Activated T-helper 1 cell treated with anti-CD3 and anti-CD28 coated beads, Interleukin-12 subunit alpha, Interleukin-12 subunit beta, Interleukin-2, Interleukin-4 antibody, amounts not matched to agents 30 ng/mL and 10 ng/mL and 1 ng/mL, durations not matched to agents 14 hours and 24 hours and 36 hours (primary cell): ENCODE measurements around the gene NAT9. TPM values are rescaled to one million over a fixed set of nuclear protein-coding genes. Genes with fewer than 3 reads are reported as not detected.

Source experiments
- DNase-seq: peaks from one replicate; pipeline ENCODE4 v3.0.0; 2021; ENCODE audit warnings: low spot score
- H3K27ac Mint-ChIP-seq: one replicate; pipeline ENCODE4 v1.8.0; 2021; ENCODE audit warnings: mild to moderate bottlenecking, mixed read lengths
- H3K27me3 Mint-ChIP-seq: one replicate; pipeline ENCODE4 v1.8.0; 2022; ENCODE audit warnings: mild to moderate bottlenecking, moderate library complexity, mixed read lengths; ENCODE audit not compliant: insufficient read depth
- H3K36me3 Mint-ChIP-seq: one replicate; pipeline ENCODE4 v1.8.0; 2021; ENCODE audit warnings: low read depth, mixed read lengths
- H3K4me1 Mint-ChIP-seq: one replicate; pipeline ENCODE4 v1.8.0; 2021; ENCODE audit warnings: low read depth, mixed read lengths
- H3K4me3 Mint-ChIP-seq: one replicate; pipeline ENCODE4 v1.8.0; 2021; ENCODE audit warnings: mild to moderate bottlenecking, moderate library complexity, mixed read lengths
- H3K9me3 Mint-ChIP-seq: one replicate; pipeline ENCODE4 v1.8.0; 2021; ENCODE audit warnings: mixed read lengths
- intact Hi-C: fragments of 100-400 bp; cut with micrococcal nuclease; formaldehyde crosslinking; loops from one replicate; pipeline ENCODE4 v1.15.1; 2024
- total RNA-seq: library from RNA; stranded (reverse); gene quantifications from 2 replicates; pipeline ENCODE4 v1.2.3, GENCODE V29; 2022

Gene NAT9
- total RNA-seq, 1 donor from 2014 or later, result 69.0 TPM

- Mint-ChIP-seq H3K27me3 (peaks cover 4% of the 10 kb centered on the region), H3K27ac (peak overlapping the region; percentile 71), H3K4me3 (no peak overlapping the region), H3K4me1 (peaks cover 13% of the 10 kb centered on the region), H3K9me3 (no peaks in the 10 kb centered on the region), H3K36me3 (no peaks in the 10 kb centered on the region)
- intact Hi-C loops, result loop anchor here (2.0 to 10.0 kb wide), 3 partner anchors 44 to 256 kb away; no protein-coding TSS in a partner anchor
- DNase-seq, result peak; percentile 61
These were observed 45.4 kb downstream of the NAT9 start for GRCh38 chr17:74730491-74731346.

- H3K4me3 Mint-ChIP-seq, result no peak overlapping the region
- H3K27ac Mint-ChIP-seq, result no peak overlapping the region
- H3K36me3 Mint-ChIP-seq, result no peaks in the 10 kb centered on the region
- peaks cover 13% of the 10 kb centered on the region for H3K4me1 Mint-ChIP-seq
- no peaks in the 10 kb centered on the region for H3K9me3 Mint-ChIP-seq
- peaks cover 2% of the 10 kb centered on the region for H3K27me3 Mint-ChIP-seq
- intact Hi-C loops, result loop anchor here (2.0 to 10.0 kb wide), 3 partner anchors 43 to 255 kb away; no protein-coding TSS in a partner anchor
- DNase-seq, result no peak
These were observed 46.3 kb downstream of the NAT9 start for GRCh38 chr17:74729866-74730265.

GRCh38 chr17:74729368-74729767 lies 46.8 kb downstream of the NAT9 start:
- H3K9me3 Mint-ChIP-seq, result no peaks in the 10 kb centered on the region
- H3K27me3 Mint-ChIP-seq, result no peaks in the 10 kb centered on the region
- no peak overlapping the region for H3K27ac Mint-ChIP-seq
- no peaks in the 10 kb centered on the region for H3K36me3 Mint-ChIP-seq
- no peak for DNase-seq
- H3K4me3 Mint-ChIP-seq, result no peak overlapping the region
- H3K4me1 Mint-ChIP-seq, result peaks cover 13% of the 10 kb centered on the region
- intact Hi-C loops, result no loop called here

- no peaks in the 10 kb centered on the region for H3K27me3 Mint-ChIP-seq
- H3K36me3 Mint-ChIP-seq, result no peaks in the 10 kb centered on the region
- DNase-seq, result no peak
- peaks cover 18% of the 10 kb centered on the region for H3K4me1 Mint-ChIP-seq
- no peak overlapping the region for H3K4me3 Mint-ChIP-seq
- H3K9me3 Mint-ChIP-seq, result no peaks in the 10 kb centered on the region
- intact Hi-C loops, result no loop called here
- no peak overlapping the region for H3K27ac Mint-ChIP-seq
These were observed 47.5 kb downstream of the NAT9 start for GRCh38 chr17:74728702-74729075.

GRCh38 chr17:74728033-74728701 lies 48.0 kb downstream of the NAT9 start:
- H3K36me3 Mint-ChIP-seq, result no peaks in the 10 kb centered on the region
- H3K9me3 Mint-ChIP-seq, result no peaks in the 10 kb centered on the region
- H3K4me1 Mint-ChIP-seq, result peaks cover 18% of the 10 kb centered on the region
- H3K27me3 Mint-ChIP-seq, result no peaks in the 10 kb centered on the region
- intact Hi-C loops, result no loop called here
- no peak for DNase-seq
- no peak overlapping the region for H3K4me3 Mint-ChIP-seq
- no peak overlapping the region for H3K27ac Mint-ChIP-seq

GRCh38 chr17:74725111-74725510 lies 51.0 kb downstream of the NAT9 start:
- Mint-ChIP-seq H3K4me3 (no peak overlapping the region), H3K36me3 (no peaks in the 10 kb centered on the region), H3K27ac (no peak overlapping the region), H3K27me3 (peaks cover 13% of the 10 kb centered on the region), H3K4me1 (peaks cover 6% of the 10 kb centered on the region), H3K9me3 (no peaks in the 10 kb centered on the region)
- intact Hi-C loops, result no loop called here
- no peak for DNase-seq

GRCh38 chr17:74723891-74724290 lies 52.3 kb downstream of the NAT9 start:
- H3K36me3 Mint-ChIP-seq, result no peaks in the 10 kb centered on the region
- peaks cover 15% of the 10 kb centered on the region for H3K27me3 Mint-ChIP-seq

GRCh38 chr17:74722782-74723181 lies 53.4 kb downstream of the NAT9 start:
- Mint-ChIP-seq H3K4me3 (no peak overlapping the region), H3K4me1 (peaks cover 5% of the 10 kb centered on the region), H3K27ac (no peak overlapping the region), H3K27me3 (peaks cover 19% of the 10 kb centered on the region), H3K9me3 (no peaks in the 10 kb centered on the region), H3K36me3 (no peaks in the 10 kb centered on the region)
- intact Hi-C loops, result no loop called here
- DNase-seq, result no peak

More at GRCh38 chr17:74723891-74724290, 52.3 kb downstream of the NAT9 start:
- peaks cover 5% of the 10 kb centered on the region for H3K4me1 Mint-ChIP-seq
- intact Hi-C loops, result no loop called here
- no peak for DNase-seq
- H3K27ac Mint-ChIP-seq, result no peak overlapping the region
- H3K4me3 Mint-ChIP-seq, result no peak overlapping the region
- no peaks in the 10 kb centered on the region for H3K9me3 Mint-ChIP-seq

Other genes with a start within 250 kb of the NAT9 start
- gene CD300LB, start 244.9 kb downstream of the NAT9 start, total RNA-seq, result not detected in 2 replicates
- 0.32 and 0.41 TPM in 2 replicates for gene CD300C, start 230.2 kb downstream of the NAT9 start, total RNA-seq
- not detected in 2 replicates for gene CD300H, start 208.8 kb downstream of the NAT9 start, total RNA-seq
- not detected in 2 replicates for gene CD300LD, start 184.1 kb downstream of the NAT9 start, total RNA-seq
- gene CD300E, start 152.6 kb downstream of the NAT9 start, total RNA-seq, result not detected in 2 replicates
- gene CD300LF, start 63.4 kb downstream of the NAT9 start, total RNA-seq, result not detected in 2 replicates
- 6.0 and 6.1 TPM in 2 replicates for gene RAB37, start 39.1 kb downstream of the NAT9 start, total RNA-seq
- gene NHERF1, start 27.7 kb downstream of the NAT9 start, total RNA-seq, result 142 and 153 TPM in 2 replicates
- gene GRIN2C, start 83.5 kb upstream of the NAT9 start, total RNA-seq, result 0.02 and 0.34 TPM in 2 replicates
- gene FDXR, start 96.6 kb upstream of the NAT9 start, total RNA-seq, result 20.1 and 21.5 TPM in 2 replicates
- gene FADS6, start 117.3 kb upstream of the NAT9 start, total RNA-seq, result not detected in 2 replicates
- not detected in 2 replicates for gene USH1G, start 146.9 kb upstream of the NAT9 start, total RNA-seq
- not detected in 2 replicates for gene OTOP2, start 147.9 kb upstream of the NAT9 start, total RNA-seq
- not detected in 2 replicates for gene OTOP3, start 159.6 kb upstream of the NAT9 start, total RNA-seq
- gene HID1, start 196.4 kb upstream of the NAT9 start, total RNA-seq, result 0.29 and 0.31 TPM in 2 replicates
- 1.1 and 1.3 TPM in 2 replicates for gene CDR2L, start 211.3 kb upstream of the NAT9 start, total RNA-seq
- 77.8 and 78.1 TPM in 2 replicates for gene MRPL58, start 236.3 kb upstream of the NAT9 start, total RNA-seq